Left lung (tissue), 10 donors: ENCODE results near the gene DUS1L. TPM values are rescaled to one million over a fixed set of nuclear protein-coding genes. Genes with fewer than 3 reads are reported as not detected.

ENCODE experiments used
- ATAC-seq: fragments of 200-7000 bp; cut with Tn5 transposase; one replicate; pipeline ENCODE4 v1.9.1; 2020; ENCODE audit warnings: moderate library complexity
- DNase-seq, 4 donors: peaks; one replicate each; pipeline ENCODE4 v3.0.0-alpha.2; 2013 to 2020
- H3K27ac ChIP-seq, 2 donors: fragments of 200-600 bp; sonication (generic) in 1 of 2; one replicate each; pipeline versions ENCODE4 v1.5.0 to v1.8.0; 2020 to 2021
- H3K27me3 ChIP-seq, 2 donors: fragments of 200-600 bp; sonication (generic) in 1 of 2; one replicate each; pipeline versions ENCODE4 v1.5.0 to v1.8.0; 2020 to 2021
- H3K36me3 ChIP-seq, 2 donors: fragments of 200-600 bp; sonication (generic) in 1 of 2; one replicate each; pipeline versions ENCODE4 v1.5.0 to v1.8.0; 2020 to 2021
- H3K4me1 ChIP-seq, 2 donors: fragments of 200-600 bp; one replicate each; pipeline ENCODE4 v1.8.0; 2021
- H3K4me3 ChIP-seq, 2 donors: fragments of 200-600 bp; sonication (generic) in 1 of 2; one replicate each; pipeline versions ENCODE4 v1.5.0 to v1.8.0; 2020 to 2021; ENCODE audit warnings: mild to moderate bottlenecking in 1 of 2
- H3K9me3 ChIP-seq, 2 donors: fragments of 200-600 bp; sonication (generic) in 1 of 2; one replicate each; pipeline versions ENCODE4 v1.5.0 to v1.8.0; 2020 to 2021
- intact Hi-C, 2 donors: fragments of 100-400 bp; cut with DNase I; formaldehyde crosslinking; loops; one replicate each; pipeline versions ENCODE4 v1.11.2 to v1.14.2; 2022
- polyA plus RNA-seq, 6 donors: library from polyadenylated mRNA; unstranded; fragments of 120-200 nt; gene quantifications; one replicate each; pipeline ENCODE4 v1.2.1, GENCODE V29; 2013; ENCODE audit not compliant: insufficient read length in 6 of 6
- total RNA-seq, 2 donors: library from RNA; stranded (reverse); fragmentation: NEBNext Ultra II Directional; extraction: Animal tissue kit (Norgen Biotek cat#: 25700); gene quantifications; one replicate each; pipeline ENCODE4 v1.2.1, GENCODE V29; 2021
- TF ChIP-seq, protein P1 (sequence below), 2 donors: fragments of 200-600 bp; sonication (generic) in 1 of 2; IDR thresholded peaks; one replicate each; pipeline versions ENCODE4 v1.5.0 to v1.8.0; 2021; ENCODE audit warnings: antibody characterized with exemption in 2 of 2
- donor health status: DM: no; HTN: yes; CAD: no.
- donor health status: DM: no; HTN: no; CAD: no.

Gene DUS1L
- total and polyA plus RNA-seq, 8 donors = 55.7 to 103 (median 74.0) TPM

DNA sequence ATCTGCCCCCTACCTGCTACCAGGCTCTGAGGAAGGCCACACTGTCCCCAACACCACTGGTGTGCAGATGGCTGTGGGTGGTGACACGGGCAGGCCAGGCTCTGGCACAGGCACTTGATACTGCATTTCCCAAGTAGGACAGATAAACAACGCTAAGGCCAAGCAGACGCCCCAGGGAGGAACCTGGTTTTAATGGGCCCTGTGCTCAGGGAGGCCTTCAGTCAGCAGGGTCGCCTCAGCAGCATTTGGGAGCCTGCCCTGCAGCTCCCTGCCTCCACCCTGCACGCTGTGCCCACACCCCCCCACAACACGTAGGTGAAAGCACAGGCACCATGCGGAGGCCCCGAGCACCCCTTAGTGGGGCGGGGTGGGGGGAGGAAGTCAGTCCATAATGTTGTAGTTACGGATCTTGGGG lies 35.7 kb upstream of the DUS1L start:
- Histone ChIP-seq H3K4me1 (peaks cover 37 to 78% of the 10 kb centered on the region in 2 donors), H3K4me3 (no peak overlapping the region), H3K27ac (no peak overlapping the region), H3K27me3 (no peaks in the 10 kb centered on the region), H3K36me3 (no peaks in the 10 kb centered on the region), H3K9me3 (no peaks in the 10 kb centered on the region)
- TF ChIP-seq, protein P1, sequence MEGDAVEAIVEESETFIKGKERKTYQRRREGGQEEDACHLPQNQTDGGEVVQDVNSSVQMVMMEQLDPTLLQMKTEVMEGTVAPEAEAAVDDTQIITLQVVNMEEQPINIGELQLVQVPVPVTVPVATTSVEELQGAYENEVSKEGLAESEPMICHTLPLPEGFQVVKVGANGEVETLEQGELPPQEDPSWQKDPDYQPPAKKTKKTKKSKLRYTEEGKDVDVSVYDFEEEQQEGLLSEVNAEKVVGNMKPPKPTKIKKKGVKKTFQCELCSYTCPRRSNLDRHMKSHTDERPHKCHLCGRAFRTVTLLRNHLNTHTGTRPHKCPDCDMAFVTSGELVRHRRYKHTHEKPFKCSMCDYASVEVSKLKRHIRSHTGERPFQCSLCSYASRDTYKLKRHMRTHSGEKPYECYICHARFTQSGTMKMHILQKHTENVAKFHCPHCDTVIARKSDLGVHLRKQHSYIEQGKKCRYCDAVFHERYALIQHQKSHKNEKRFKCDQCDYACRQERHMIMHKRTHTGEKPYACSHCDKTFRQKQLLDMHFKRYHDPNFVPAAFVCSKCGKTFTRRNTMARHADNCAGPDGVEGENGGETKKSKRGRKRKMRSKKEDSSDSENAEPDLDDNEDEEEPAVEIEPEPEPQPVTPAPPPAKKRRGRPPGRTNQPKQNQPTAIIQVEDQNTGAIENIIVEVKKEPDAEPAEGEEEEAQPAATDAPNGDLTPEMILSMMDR (IDR thresholded peaks at IDR 0.05) = no peak
- intact Hi-C loops = no loop called here
- ATAC-seq (no peak), DNase-seq (no peak)

DNA sequence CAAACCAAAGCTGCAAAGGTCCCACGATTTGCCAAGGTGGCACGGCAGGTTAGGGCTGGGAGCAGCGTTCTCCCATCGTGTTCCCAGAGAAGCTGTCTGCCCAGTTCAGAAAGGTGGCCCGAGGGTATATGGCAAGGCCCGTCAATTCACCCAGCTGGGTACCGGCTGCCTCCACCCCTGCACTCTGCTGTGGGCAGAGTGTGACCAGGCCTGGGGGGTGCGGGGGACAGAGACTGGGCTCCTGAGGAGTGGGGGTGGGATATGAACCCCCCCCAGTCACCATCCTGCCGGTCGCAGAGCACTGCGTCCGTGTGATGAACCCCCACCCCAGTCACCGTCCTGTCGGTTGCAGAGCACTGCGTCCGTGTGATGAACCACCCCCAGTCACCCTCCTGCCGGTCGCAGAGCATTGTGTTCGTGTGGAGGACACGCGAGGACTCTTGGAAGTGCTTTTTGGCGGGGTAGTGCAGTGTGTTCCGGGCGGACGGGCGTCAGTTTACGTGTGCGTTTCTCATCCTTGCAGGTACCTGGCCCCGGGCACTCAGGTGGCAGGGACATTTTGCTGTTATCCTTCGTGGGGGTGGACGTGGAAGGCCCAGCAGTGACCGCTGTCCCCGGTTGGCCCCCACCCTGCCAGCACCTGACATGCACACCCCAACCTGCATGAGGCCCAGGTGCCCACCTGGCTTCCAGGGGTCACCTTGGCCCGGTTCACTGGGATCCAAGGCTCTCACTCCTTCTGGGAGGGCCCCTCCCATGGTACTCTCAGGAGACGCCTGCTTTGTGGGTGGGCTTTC lies 35.1 kb upstream of the DUS1L start:
- no peak for ATAC-seq
- Histone ChIP-seq H3K36me3 (peaks cover 0 to 6% of the 10 kb centered on the region in 2 donors), H3K4me3 (no peak overlapping the region), H3K27me3 (no peaks in the 10 kb centered on the region), H3K27ac (no peak overlapping the region), H3K4me1 (peaks cover 31 to 78% of the 10 kb centered on the region in 2 donors), H3K9me3 (no peaks in the 10 kb centered on the region)
- TF ChIP-seq, protein P1 (IDR thresholded peaks at IDR 0.05) = no peak
- no peak for DNase-seq
- intact Hi-C loops = no loop called here

DNA sequence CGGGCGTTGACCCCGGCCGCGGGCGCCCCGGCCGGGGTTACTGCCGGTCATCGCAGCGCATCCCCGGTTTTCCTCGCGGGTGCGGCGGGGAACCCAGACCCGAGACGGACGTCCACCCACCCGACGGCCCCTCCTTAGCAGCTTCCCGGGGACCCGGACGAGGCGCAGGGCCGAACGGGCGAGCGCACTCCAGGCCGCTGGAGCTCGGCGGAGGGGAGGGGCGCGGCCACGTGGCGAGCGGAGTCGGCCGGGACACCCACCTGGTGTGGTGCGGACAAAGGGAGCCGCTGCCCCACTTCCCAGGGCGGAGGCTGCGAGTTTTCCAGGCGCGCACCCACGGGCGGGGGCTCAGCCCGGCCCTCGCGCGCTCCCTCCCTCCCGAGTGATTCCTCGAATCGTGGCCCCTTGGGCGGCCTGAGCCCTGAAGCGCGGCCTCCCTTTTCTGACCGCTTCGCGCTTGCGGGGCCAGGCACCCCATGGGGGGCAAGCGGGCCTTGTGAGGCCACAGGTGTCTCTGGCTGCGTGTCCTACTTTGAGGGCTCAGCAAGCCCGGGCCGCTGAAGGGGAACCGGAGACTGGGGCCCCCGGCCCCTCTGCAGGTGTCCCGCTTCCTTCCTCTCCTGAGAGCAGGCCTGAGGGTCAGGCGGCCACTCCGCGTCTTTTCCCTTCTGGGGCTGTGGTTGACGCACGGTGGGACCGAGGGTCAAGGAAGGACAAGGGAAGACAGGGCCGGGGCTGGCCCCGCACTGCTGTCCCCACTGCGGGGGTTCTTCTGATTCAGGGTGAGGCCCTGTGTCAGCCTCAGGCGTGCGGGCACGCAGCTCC lies 33.5 kb upstream of the DUS1L start:
- Histone ChIP-seq H3K9me3 (no peaks in the 10 kb centered on the region), H3K27ac (peak overlapping the region; percentile 91 to 92), H3K36me3 (peaks cover 0 to 21% of the 10 kb centered on the region in 2 donors), H3K4me1 (peaks cover 24 to 68% of the 10 kb centered on the region in 2 donors), H3K4me3 (peak overlapping the region; percentile 80 to 90), H3K27me3 (no peaks in the 10 kb centered on the region)
- ATAC-seq = peak; percentile 3
- TF ChIP-seq, protein P1 (IDR thresholded peaks at IDR 0.05) = no peak
- no peak for DNase-seq
- intact Hi-C loops = no loop called here

DNA sequence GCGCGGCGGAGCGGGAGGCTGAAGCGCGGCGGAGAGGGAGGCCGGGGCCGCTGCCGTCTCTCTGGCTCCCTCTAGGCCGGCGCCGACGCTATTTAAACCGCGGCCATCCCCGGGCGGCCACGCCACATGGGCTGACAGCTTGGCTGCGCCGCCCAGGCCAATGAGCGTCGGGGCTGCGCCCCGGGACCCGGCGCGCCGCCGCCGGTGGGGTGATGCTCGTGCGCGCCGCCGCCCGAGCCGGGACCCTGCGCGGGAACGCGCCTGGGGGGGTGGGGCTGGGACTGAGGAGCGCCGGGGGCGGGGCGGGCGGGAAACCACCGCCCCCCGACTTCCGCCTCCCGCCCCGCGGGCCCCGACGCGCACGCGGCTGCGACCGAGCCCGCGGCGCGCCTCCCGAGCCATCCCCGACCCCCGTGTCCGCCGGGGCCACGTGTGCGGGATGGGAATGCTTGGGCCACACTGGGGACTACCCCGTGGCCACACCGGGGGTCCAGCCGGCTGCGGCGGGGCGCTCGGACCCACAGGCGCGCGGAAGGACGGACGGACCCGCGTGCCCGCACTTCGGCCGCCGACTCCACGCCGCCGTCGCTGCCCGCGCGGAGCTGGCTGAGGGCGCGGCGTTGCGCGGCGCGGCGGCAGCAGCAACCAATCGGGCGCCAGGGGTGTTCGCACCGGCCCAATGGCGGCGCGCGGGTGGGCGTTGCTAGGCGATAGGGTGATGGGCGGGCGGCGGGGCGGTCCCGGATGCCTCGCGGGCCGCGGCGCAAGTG lies 32.8 kb upstream of the DUS1L start, which contains the start of gene FASN:
Gene FASN (minus strand): TSS at position 68 of the 770 bp plus-strand sequence. CDS start 1,791 bp downstream, outside the sequence.
- TF ChIP-seq, protein P1 (IDR thresholded peaks at IDR 0.05) = no peak
- H3K36me3 ChIP-seq = peaks cover 1 to 29% of the 10 kb centered on the region in 2 donors
- DNase-seq (peak; percentile 92 to 97 (median 96)), ATAC-seq (peak; percentile 79)
- H3K9me3 ChIP-seq = no peaks in the 10 kb centered on the region
- peaks cover 18 to 60% of the 10 kb centered on the region in 2 donors for H3K4me1 ChIP-seq
- H3K27me3 ChIP-seq = no peaks in the 10 kb centered on the region
- H3K27ac ChIP-seq = peak within 1 kb of the TSS; percentile 91 to 92
- intact Hi-C loops = no loop called here
- H3K4me3 ChIP-seq = peak within 1 kb of the TSS; percentile 80 to 90
